HL-60 (cell line): Measurements from ENCODE around the gene SH3D19.

Source experiments
- GABPA ChIP-seq: IDR thresholded peaks from 2 replicates; pipeline ENCODE4 v1.6.1; 2012; ENCODE audit warnings: low read depth
- POLR2AphosphoS5 ChIP-seq: IDR thresholded peaks from 2 replicates; pipeline ENCODE4 v1.6.1; 2012; ENCODE audit warnings: low read depth
- SPI1 ChIP-seq: IDR thresholded peaks from 2 replicates; pipeline ENCODE4 v1.6.1; 2012; ENCODE audit warnings: low read depth, mild to moderate bottlenecking, borderline replicate concordance
- TF ChIP-seq, protein P1 (sequence below): IDR thresholded peaks from one replicate; pipeline ENCODE4 v1.5.1; 2011; ENCODE audit warnings: low read length, control low read depth, inconsistent platforms; ENCODE audit not compliant: insufficient read depth
- TF ChIP-seq, protein P2 (sequence below): IDR thresholded peaks from 2 replicates; pipeline ENCODE4 v1.6.1; 2012; ENCODE audit warnings: low read depth; ENCODE audit not compliant: insufficient replicate concordance

DNA sequence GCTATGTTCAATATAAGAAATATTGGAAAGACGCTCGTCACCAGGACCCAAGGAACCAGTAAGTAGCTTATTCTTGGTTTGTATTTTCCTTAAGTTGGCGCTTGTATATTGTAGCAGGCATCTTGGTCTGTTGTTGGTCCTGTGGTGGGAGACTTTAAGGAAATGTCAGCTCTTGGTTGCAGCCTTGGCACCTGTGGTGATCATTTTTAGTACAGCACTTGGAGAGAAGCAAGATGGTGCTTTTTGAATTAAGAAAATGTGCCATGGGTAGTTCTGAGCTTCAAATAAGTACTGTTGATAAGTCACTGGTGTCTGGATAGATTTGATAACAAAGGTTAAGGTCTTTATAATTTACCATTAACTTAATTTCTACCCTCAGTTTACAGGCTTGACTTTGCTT, 224.9 kb downstream of the SH3D19 start:
- TF ChIP-seq, protein P1, sequence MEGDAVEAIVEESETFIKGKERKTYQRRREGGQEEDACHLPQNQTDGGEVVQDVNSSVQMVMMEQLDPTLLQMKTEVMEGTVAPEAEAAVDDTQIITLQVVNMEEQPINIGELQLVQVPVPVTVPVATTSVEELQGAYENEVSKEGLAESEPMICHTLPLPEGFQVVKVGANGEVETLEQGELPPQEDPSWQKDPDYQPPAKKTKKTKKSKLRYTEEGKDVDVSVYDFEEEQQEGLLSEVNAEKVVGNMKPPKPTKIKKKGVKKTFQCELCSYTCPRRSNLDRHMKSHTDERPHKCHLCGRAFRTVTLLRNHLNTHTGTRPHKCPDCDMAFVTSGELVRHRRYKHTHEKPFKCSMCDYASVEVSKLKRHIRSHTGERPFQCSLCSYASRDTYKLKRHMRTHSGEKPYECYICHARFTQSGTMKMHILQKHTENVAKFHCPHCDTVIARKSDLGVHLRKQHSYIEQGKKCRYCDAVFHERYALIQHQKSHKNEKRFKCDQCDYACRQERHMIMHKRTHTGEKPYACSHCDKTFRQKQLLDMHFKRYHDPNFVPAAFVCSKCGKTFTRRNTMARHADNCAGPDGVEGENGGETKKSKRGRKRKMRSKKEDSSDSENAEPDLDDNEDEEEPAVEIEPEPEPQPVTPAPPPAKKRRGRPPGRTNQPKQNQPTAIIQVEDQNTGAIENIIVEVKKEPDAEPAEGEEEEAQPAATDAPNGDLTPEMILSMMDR, result no peak
- TF ChIP-seq GABPA, result no peak
- TF ChIP-seq, protein P2, sequence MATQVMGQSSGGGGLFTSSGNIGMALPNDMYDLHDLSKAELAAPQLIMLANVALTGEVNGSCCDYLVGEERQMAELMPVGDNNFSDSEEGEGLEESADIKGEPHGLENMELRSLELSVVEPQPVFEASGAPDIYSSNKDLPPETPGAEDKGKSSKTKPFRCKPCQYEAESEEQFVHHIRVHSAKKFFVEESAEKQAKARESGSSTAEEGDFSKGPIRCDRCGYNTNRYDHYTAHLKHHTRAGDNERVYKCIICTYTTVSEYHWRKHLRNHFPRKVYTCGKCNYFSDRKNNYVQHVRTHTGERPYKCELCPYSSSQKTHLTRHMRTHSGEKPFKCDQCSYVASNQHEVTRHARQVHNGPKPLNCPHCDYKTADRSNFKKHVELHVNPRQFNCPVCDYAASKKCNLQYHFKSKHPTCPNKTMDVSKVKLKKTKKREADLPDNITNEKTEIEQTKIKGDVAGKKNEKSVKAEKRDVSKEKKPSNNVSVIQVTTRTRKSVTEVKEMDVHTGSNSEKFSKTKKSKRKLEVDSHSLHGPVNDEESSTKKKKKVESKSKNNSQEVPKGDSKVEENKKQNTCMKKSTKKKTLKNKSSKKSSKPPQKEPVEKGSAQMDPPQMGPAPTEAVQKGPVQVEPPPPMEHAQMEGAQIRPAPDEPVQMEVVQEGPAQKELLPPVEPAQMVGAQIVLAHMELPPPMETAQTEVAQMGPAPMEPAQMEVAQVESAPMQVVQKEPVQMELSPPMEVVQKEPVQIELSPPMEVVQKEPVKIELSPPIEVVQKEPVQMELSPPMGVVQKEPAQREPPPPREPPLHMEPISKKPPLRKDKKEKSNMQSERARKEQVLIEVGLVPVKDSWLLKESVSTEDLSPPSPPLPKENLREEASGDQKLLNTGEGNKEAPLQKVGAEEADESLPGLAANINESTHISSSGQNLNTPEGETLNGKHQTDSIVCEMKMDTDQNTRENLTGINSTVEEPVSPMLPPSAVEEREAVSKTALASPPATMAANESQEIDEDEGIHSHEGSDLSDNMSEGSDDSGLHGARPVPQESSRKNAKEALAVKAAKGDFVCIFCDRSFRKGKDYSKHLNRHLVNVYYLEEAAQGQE, result no peak
- TF ChIP-seq SPI1, result no peak
- no peak for TF ChIP-seq POLR2AphosphoS5
